ENCODE data around the gene TMEM218.
"Not testable (repeated sequence)": the region's sequence is repeated elsewhere in the genome, so short reads cannot be mapped to it uniquely, and the experiment has no call there.

Gene TMEM218

DNA sequence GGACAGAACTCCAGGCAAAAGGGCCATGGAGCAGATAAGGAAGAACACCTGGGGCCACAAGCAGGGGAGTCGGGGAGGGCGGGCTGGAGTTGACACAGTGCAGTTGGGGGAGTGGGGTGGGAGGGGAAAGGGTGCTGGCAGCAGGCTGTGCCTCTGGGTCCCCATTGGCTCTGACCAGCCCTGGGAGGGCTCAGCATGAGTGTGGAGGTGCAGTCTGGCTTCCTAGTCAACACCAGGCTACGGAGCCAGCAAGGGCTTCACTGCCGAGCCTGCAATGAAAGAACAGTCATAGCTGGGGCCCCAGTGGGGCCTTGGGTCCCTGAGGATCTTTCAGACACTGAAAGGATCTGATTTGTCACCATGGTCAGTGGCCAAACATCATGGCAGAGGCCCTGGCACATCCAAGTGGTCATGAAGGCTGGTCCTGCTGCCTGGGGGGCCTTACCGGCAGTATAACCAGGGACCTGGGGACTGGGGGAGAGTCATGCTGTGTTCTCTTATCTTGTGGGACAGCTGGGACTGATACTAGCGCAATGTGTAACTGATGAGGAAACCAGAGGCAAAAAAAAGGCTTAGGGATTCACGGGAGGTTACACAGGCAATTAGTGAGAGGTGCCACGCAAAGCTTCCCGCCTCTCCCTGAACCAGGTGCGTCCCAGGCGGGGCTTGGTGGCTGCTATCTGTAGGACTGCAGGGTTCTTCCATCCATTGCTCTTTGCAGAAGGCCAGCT lies 36.8 kb downstream of the TMEM218 start:
- no peak for DNase-seq

DNA sequence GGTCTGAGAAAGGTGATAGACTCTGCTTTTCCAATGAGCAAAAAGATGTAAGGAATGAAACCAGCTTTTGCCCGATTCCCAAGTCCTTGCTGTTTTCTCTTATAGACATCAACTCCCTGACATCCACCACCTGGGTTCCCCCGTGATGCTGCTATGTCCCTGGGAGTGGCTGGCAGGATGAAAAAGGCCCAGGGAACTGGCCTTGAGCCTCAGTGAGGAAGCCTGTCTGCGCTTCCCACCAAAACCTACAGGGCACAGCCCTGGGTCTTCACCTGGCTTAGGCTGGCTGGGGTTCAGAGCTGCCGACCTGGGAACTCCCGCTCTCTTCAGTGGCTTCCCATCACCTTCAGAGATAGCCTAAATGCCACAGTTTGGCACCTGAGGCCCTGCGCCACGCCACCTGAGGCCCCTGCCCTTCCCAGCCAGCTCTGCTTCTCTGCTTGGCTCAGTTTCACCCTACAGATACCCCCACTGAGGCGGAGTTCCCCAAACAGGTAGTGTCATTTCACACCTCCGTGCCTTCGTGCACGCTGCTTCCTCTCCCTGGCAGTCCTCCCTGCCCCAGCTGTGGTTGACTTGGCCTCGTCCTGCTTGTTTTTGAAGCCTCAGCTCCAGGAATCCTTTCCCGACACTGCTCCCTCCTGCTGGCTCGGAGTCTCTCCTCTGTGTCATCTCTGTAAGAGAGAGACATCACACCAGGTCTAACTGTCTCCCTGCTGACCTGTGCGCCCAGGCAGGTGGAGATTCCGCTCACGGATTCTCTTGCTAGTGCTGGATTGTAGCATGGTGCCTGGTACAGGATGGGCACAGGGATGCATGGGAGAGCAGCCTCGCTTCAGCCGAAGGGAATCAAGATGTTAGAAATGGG lies 37.6 kb downstream of the TMEM218 start:
- DNase-seq = no peak

GRCh38 chr11:125072961-125073590 lies 38.4 kb downstream of the TMEM218 start:
- no peak for DNase-seq

GRCh38 chr11:125072218-125072960 lies 39.0 kb downstream of the TMEM218 start:
- no peak for DNase-seq

- DNase-seq = no peak
Observed at GRCh38 chr11:125071846-125072217, 39.6 kb downstream of the TMEM218 start.

DNA sequence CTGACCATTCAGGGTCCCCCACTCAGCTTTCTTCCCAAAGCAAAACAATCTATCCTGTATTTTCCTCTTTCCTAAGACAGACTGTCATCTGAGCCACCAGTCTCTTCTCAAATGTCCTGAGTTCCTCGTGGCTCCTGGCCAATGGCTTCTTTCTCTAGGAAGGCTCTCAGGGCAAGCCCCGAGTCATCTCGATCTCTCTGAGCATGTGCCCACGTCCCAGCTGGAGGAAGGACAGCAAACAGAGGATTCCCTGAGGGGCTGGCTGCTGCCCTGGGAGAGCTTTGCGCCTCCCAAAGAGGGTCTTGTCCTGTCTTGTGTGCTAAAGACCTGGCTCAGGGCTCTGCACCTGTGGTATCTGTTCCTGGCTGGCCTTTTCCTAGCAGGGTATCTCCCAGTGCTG lies 40.0 kb downstream of the TMEM218 start:
- no peak for DNase-seq

DNA sequence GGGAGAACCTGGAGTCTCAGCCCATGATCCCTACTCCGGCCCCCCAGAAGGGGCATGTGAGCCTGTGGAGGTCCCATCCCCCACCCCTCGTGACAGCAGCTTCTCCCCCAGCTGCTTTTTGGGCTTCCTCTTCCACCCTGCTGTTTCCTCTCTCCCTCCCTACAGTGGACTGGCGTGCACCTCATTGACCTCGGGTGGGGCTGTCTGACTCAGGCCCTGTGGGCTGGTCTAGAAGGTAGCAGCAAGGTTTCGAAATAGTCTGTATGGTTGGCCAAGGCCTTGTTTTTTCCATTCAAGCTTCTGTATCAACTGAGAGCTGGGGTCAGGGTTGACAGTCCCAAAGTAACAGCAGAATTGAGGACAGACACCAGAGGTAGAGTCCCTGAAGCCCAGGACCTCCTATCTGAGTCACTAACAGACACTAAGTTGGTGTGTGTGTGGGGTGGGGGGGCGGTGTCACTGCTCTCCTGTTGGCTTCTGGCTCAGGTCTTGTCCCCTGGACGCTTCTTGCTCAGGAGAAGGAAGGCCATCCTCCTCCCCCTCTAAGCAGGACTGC lies 40.6 kb downstream of the TMEM218 start:
- no peak for DNase-seq

- no peak for DNase-seq
Observed at GRCh38 chr11:125069796-125070195, 41.6 kb downstream of the TMEM218 start.

- no peak for DNase-seq
Observed at GRCh38 chr11:125069008-125069407, 42.4 kb downstream of the TMEM218 start.

DNA sequence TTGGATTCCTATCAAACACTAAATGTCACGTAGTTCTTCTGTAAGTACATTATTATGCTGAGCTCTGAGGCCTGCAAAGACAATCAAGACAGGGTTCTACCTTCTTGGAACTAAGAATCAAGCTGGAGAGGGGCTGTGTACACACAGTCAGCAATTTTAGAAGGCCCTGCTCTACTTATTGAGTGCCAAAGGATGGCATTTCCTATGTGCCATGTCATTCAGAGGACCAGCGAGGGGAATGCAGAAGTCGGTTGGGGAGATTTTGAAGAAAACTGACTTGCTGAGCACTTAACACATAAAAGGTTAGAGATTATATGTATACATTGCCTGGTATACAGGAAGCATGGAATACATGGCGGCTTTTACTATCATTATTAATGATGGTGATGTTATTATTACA lies 43.1 kb downstream of the TMEM218 start:
- DNase-seq = no peak

- no peak for DNase-seq
Observed at GRCh38 chr11:125064070-125064469, 47.4 kb downstream of the TMEM218 start.

- no peak for DNase-seq
Observed at GRCh38 chr11:125063429-125064043, 47.9 kb downstream of the TMEM218 start.

DNA sequence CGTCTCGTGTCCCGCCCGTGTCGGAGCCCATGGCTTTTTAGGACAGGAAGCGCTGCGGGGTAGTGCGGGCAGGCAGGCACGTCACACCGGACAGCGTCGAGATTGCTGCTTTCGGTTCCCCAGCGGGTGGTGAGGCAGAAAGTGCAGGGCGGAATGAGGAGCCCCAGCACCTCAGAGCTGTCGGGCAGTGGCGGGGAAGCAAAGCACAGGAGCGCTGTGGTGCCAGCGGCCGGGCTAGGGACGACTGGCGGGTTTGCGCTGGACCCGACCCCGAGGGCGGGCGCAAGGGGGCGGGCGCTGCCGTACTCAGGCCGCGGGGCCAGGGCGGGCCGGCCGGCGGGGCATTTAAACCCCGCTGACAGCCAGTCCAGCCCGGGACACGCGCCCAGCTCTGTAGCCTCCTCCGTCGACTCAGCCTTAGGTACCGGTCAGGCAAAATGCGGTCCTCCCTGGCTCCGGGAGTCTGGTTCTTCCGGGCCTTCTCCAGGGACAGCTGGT lies 48.4 kb downstream of the TMEM218 start, which contains the start of gene SLC37A2:
Gene SLC37A2 (plus strand): TSS at position 375 of the 498 bp plus-strand sequence. CDS start 63 bp downstream, at position 438.
- peak in 1 of 2 experiments; percentile 39 for DNase-seq

GRCh38 chr11:125062218-125062930 lies 49.1 kb downstream of the TMEM218 start:
- no peak for DNase-seq

- DNase-seq = no peak
Observed at GRCh38 chr11:125061281-125061680, 50.1 kb downstream of the TMEM218 start.

DNA sequence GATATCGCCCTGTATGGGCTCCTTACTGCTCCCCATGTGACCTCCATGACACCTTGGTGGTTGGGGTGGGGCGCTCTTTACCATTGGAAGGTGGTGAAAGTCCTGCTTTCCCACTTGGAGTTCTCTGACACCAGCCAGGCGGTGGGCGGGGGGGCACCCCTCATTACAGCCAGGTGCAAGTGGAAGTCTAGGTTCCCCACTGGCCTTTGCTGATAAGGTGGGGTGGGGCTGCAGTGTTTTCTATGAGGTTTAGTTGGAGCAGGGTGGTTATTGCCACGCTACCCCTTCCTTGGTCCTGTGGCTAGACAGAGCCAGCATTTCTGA lies 53.8 kb downstream of the TMEM218 start:
- no peak for DNase-seq

DNA sequence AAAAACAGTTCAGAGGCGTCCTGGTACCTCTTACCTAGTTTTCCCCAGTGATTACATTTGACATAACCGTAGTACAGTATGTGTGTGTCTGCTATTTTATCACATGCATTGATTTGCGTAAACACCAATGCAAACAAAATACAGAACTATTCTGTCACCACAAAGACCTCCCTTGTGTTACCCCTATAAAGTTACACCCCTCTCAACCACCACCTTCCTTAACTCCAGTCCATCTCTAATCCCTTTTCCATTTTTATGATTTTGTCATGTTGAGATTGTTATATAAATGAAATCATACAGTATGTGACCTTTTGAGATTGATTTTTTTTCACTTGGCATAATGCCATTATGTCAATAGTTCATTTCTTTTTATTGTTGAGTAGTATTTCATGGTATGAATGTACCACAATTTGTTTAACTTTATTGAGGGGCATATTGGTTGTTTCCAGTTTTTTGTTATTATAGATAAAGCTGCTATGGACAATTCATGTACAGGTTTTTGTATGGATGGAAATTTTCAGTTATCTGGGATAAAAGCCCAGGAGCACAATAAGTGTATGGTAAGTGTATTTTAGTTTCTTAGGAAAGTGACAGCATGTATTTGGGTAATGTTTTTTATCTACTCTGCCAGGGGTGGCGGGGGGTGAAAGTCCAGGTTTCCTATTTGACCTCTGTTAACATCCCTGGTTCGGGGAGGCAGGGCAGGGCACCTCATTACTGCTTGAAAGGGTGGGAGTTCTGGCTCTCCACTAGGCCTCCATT lies 54.3 kb downstream of the TMEM218 start:
- no peak for DNase-seq

DNA sequence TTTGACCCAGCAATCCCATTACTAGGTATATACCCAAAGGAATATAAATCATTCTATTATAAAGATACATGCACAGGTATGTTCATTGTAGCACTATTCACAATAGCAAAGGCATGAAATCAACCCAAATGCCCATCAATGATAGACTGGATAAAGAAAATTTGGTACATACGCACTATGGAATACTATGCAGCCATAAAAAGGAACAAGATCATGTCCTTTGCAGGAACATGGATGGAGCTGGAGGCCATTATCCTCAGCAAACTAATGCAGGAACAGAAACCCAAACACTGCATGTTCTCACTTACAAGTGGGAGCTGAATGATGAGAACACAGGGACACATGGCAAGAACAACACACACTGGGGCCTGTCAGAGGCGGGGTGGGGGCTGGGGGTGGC lies 55.3 kb downstream of the TMEM218 start:
- not testable (repeated sequence) for DNase-seq

- DNase-seq = no peak
Observed at GRCh38 chr11:125055107-125055715, 56.2 kb downstream of the TMEM218 start.

DNA sequence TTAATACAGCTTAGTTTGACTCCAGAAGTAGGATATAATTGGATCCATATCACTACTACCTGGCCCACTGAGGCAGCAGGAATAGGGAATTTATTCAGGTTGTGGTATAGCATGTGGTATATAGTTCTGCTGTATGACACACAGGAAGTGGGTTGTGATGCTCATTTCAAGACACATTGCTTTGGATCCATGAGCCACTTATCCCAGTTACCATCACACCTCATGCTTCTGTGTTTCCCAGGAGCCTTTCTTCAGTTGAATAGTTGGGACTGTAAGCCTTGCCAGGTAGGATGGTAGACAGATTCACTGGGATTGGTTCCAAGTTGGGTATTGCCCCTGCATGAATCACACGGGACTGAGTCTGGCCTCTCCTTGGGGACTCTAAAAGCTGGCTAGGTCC lies 58.3 kb downstream of the TMEM218 start:
- DNase-seq = no peak
